PC-3 (cell line): ENCODE measurements around the gene R3HDM4. TPM values are rescaled to one million over a fixed set of nuclear protein-coding genes. Genes with fewer than 3 reads are reported as not detected.

Experiments used
- ATAC-seq: fragments of 200-7000 bp; cut with Tn5 transposase; 2 replicates; pipeline ENCODE4 v1.9.1; 2020; ENCODE audit warnings: mild to moderate bottlenecking, moderate library complexity
- BruUV-seq: library from RNA; stranded (reverse); fragments of 400-500 nt; replicated peaks from 2 replicates; lab custom pipeline; 2021; lab: Mats Ljungman, UMichigan
- CTCF ChIA-PET: fragments of 300-600 bp; sonication (Branson Sonifier 250); formaldehyde crosslinking; loops from one replicate; lab custom pipeline; 2022; ENCODE audit warnings: antibody characterized with exemption; lab: Charles Lee
- POLR2A ChIA-PET: fragments of 300-600 bp; sonication (Branson Sonifier 250); formaldehyde crosslinking; loops from one replicate; lab custom pipeline; 2022; ENCODE audit warnings: antibody characterized with exemption; ENCODE audit not compliant: unreplicated experiment; lab: Charles Lee
- DNase-seq: peaks from one replicate; pipeline ENCODE4 v3.0.0-alpha.2; 2015
- H2AFZ ChIP-seq: fragments of 300-600 bp; sonication (generic); 2 replicates; pipeline ENCODE4 v1.6.0; 2016; ENCODE audit warnings: antibody characterized with exemption, low read length
- H3F3A ChIP-seq: fragments of 300-600 bp; sonication (generic); one replicate; pipeline ENCODE4 v1.6.0; 2017; ENCODE audit warnings: antibody characterized with exemption, low read length, control low read depth, mild to moderate bottlenecking; ENCODE audit not compliant: unreplicated experiment
- H3K27ac ChIP-seq: fragments of 300-600 bp; sonication (generic); 2 replicates; pipeline ENCODE4 v1.5.1; 2016; ENCODE audit warnings: mild to moderate bottlenecking, low read length
- H3K27me3 ChIP-seq: fragments of 300-600 bp; sonication (generic); 2 replicates; pipeline ENCODE4 v1.6.1; 2016; ENCODE audit warnings: low read length, mixed read lengths
- H3K36me3 ChIP-seq: fragments of 300-600 bp; sonication (generic); 2 replicates; pipeline ENCODE4 v1.6.1; 2016; ENCODE audit warnings: low read depth, mixed run types, low read length, mixed read lengths
- H3K4me1 ChIP-seq: fragments of 300-600 bp; sonication (generic); 2 replicates; pipeline ENCODE4 v1.5.1; 2016; ENCODE audit warnings: low read length; ENCODE audit not compliant: insufficient read depth
- H3K4me2 ChIP-seq: fragments of 300-600 bp; sonication (generic); 2 replicates; pipeline ENCODE4 v1.6.0; 2016; ENCODE audit warnings: low read length
- H3K4me3 ChIP-seq: fragments of 300-600 bp; sonication (generic); 2 replicates; pipeline ENCODE4 v1.5.1; 2016; ENCODE audit warnings: mild to moderate bottlenecking, low read length, mixed read lengths
- H3K79me2 ChIP-seq: fragments of 300-600 bp; sonication (generic); 2 replicates; pipeline ENCODE4 v1.6.1; 2017; ENCODE audit warnings: low read length, mixed read lengths
- H3K9ac ChIP-seq: fragments of 300-600 bp; sonication (generic); 2 replicates; pipeline ENCODE4 v1.6.0; 2016; ENCODE audit warnings: mild to moderate bottlenecking, low read length
- H3K9me2 ChIP-seq: fragments of 300-600 bp; sonication (generic); replicated peaks from 2 replicates; pipeline ENCODE4 v1.6.1; 2016; ENCODE audit warnings: mixed run types, low read length, mixed read lengths
- H3K9me3 ChIP-seq: fragments of 300-600 bp; sonication (generic); 2 replicates; pipeline ENCODE4 v1.6.1; 2016; ENCODE audit warnings: low read length, mixed read lengths
- H4K20me1 ChIP-seq: fragments of 300-600 bp; sonication (generic); 2 replicates; pipeline ENCODE4 v1.6.1; 2016; ENCODE audit warnings: low read length, mixed read lengths
- EZH2 ChIP-seq: fragments of 300-600 bp; sonication (generic); IDR thresholded peaks from one replicate; pipeline ENCODE4 v1.6.1; 2017; ENCODE audit warnings: antibody characterized with exemption, mild to moderate bottlenecking, low read length; ENCODE audit not compliant: unreplicated experiment
- EZH2phosphoT487 ChIP-seq: fragments of 300-600 bp; sonication (generic); IDR thresholded peaks from 2 replicates; pipeline ENCODE4 v1.6.1; 2018; ENCODE audit warnings: mild to moderate bottlenecking, antibody characterized with exemption, low read length, borderline replicate concordance
- intact Hi-C: fragments of 100-400 bp; cut with micrococcal nuclease; formaldehyde crosslinking; loops from 2 replicates; pipeline ENCODE4 v1.9.0; 2023
- total RNA-seq: library from RNA; depleted of rRNA; stranded (reverse); fragments of >200 nt; gene quantifications from 2 replicates; pipeline ENCODE4 v1.2.3, GENCODE V29; 2014
- TF ChIP-seq, protein P1 (sequence below): fragments of 300-600 bp; sonication (generic); conservative IDR thresholded peaks from 2 replicates; pipeline ENCODE4 v1.5.1; 2017; ENCODE audit warnings: antibody characterized with exemption, low read depth, mild to moderate bottlenecking, low read length

R3HDM4 gene
- total RNA-seq, 1 experiment from 2014 or later: 44.9 TPM

DNA sequence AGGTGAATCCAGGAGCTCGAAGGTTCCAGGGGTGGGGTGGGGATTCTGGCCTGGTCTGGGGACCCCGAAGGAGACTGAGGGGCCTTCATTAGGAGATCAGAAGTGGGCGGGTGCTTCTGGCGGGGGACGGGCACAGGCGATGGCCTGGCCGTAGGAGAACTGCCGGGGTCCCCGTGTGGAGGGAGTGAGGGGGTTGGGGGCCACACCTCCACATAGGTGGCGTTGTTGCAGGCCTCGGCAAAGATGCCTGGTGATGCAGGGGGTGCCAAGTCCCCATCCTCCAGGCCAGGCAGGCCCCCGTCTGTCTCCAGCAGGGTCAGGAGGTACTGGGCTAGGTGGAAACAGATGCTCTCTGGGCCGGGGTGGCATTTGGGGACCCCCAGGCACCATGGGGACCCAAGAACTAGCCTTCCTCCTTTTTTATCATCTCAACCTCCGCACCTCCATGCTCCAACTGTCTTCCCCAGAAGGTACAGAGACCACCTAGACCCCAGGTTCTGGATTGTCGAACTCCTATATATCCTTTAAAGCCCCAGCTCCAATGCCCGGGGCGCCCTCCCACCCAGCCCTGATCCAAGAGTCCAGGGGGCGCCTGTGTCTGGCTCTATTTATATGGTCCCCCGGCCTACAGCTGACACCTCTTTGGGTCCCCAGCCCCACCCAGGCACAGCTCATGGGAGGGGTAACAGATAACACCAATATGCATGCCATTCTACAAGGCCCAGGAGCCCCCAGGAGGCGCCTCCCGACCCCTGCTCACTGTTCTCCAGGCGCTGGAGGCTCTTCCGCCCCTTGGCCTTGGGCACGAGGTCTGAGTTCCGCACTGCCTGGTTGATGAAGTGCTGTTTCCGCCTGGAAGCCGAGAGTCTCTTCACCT is 11.6 kb downstream of the R3HDM4 start:
- no peak overlapping the region for H3K4me2 ChIP-seq
- H3F3A ChIP-seq: no peaks in the 10 kb centered on the region
- no peaks in the 10 kb centered on the region for H3K36me3 ChIP-seq
- H3K9me2 ChIP-seq: no peaks in the 10 kb centered on the region
- H3K4me3 ChIP-seq: no peak overlapping the region
- H2AFZ ChIP-seq: no peak overlapping the region
- TF ChIP-seq, protein P1, sequence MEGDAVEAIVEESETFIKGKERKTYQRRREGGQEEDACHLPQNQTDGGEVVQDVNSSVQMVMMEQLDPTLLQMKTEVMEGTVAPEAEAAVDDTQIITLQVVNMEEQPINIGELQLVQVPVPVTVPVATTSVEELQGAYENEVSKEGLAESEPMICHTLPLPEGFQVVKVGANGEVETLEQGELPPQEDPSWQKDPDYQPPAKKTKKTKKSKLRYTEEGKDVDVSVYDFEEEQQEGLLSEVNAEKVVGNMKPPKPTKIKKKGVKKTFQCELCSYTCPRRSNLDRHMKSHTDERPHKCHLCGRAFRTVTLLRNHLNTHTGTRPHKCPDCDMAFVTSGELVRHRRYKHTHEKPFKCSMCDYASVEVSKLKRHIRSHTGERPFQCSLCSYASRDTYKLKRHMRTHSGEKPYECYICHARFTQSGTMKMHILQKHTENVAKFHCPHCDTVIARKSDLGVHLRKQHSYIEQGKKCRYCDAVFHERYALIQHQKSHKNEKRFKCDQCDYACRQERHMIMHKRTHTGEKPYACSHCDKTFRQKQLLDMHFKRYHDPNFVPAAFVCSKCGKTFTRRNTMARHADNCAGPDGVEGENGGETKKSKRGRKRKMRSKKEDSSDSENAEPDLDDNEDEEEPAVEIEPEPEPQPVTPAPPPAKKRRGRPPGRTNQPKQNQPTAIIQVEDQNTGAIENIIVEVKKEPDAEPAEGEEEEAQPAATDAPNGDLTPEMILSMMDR: no peak
- TF ChIP-seq EZH2 (no peak), EZH2phosphoT487 (no peak)
- no peak for DNase-seq
- H3K79me2 ChIP-seq: peaks cover 20% of the 10 kb centered on the region
- no peaks in the 10 kb centered on the region for H3K4me1 ChIP-seq
- no peak overlapping the region for H3K27ac ChIP-seq
- ChIA-PET POLR2A (no interaction called here), CTCF (no interaction called here)
- no peak for ATAC-seq
- intact Hi-C loops: no loop called here
- H3K27me3 ChIP-seq: no peaks in the 10 kb centered on the region
- H3K9me3 ChIP-seq: no peaks in the 10 kb centered on the region
- no TSS peak for BruUV-seq
- no peak overlapping the region for H3K9ac ChIP-seq
- no peaks in the 10 kb centered on the region for H4K20me1 ChIP-seq

DNA sequence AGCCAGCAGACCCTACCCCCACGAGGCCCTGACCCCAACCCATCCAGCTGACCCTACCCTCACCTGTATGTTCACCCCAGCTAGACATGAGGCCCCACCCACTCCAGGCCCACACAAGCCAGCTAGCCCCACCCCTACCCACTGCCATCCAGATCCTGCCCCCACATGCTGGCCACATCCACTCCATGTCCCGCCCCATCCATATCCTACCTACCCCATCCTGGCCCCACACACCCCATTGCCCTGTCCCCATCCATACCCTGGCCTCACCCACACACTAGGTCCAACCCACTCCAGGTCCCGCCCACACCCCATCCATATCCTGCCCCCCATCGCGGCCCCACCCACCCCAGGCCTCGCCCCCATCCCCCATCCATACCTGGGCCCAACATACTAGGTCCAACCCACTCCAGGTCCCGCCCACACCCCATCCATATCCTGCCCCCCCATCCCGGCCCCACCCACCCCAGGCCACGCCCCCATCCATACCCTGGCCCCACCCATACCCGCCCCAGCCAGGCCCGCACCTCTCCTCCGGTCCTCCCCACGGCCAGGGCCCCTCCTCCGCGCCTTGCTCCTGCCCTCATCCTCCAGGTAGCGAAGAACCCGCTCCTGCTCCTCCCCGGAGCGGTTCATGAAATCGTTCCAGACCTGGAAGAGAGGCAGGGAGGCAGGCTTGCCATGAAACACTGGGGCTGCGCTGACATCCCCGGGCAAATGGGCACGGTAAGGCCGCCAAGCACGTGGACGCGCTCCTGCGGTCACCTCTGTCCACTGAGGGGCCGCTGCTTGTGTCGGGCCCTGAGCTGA is 12.5 kb downstream of the R3HDM4 start:
- no TSS peak for BruUV-seq
- Histone ChIP-seq H3F3A (no peaks in the 10 kb centered on the region), H2AFZ (no peak overlapping the region), H3K4me1 (no peaks in the 10 kb centered on the region), H3K9ac (no peak overlapping the region), H4K20me1 (no peaks in the 10 kb centered on the region), H3K79me2 (peaks cover 15% of the 10 kb centered on the region), H3K4me2 (no peak overlapping the region), H3K27ac (no peak overlapping the region), H3K4me3 (no peak overlapping the region), H3K9me3 (no peaks in the 10 kb centered on the region), H3K36me3 (no peaks in the 10 kb centered on the region), H3K27me3 (no peaks in the 10 kb centered on the region), H3K9me2 (no peaks in the 10 kb centered on the region)
- ChIA-PET CTCF (no interaction called here), POLR2A (no interaction called here)
- intact Hi-C loops: no loop called here
- peak; percentile 23 for DNase-seq
- TF ChIP-seq, protein P1: no peak
- TF ChIP-seq EZH2phosphoT487 (no peak), EZH2 (no peak)
- ATAC-seq: peak; percentile 48
